PFSK-1 (cell line): ENCODE results near the gene INPP5A.

Source experiments
- FOXP2 ChIP-seq: optimal IDR thresholded peaks from 2 replicates; pipeline ENCODE3; 2011; ENCODE audit warnings: borderline replicate concordance, control low read depth, inconsistent platforms; ENCODE audit not compliant: insufficient read depth; ENCODE audit errors: extremely low read length, extremely low read depth
- POLR2AphosphoS5 ChIP-seq: IDR thresholded peaks from 2 replicates; pipeline ENCODE4 v1.6.1; 2012; ENCODE audit warnings: low read depth, mild to moderate bottlenecking, control low read depth, low read length, moderate library complexity
- SIN3A ChIP-seq: IDR thresholded peaks from 2 replicates; pipeline ENCODE4 v1.6.1; 2012; ENCODE audit warnings: mild to moderate bottlenecking, low read length, moderate library complexity, borderline replicate concordance; ENCODE audit not compliant: insufficient read depth
- TF ChIP-seq, protein P1 (sequence below), 2 experiments: IDR thresholded peaks; 2 replicates each; pipeline versions ENCODE4 v1.6.1 to v1.8.0; 2011 to 2012; ENCODE audit warnings: low read depth in 2 of 2, low read length in 2 of 2, control low read depth in 1 of 2, inconsistent platforms in 1 of 2, mild to moderate bottlenecking in 1 of 2, moderate library complexity in 1 of 2; ENCODE audit not compliant: insufficient read depth in 1 of 2

GRCh38 chr10:132715776-132716680 is 178.4 kb downstream of the INPP5A start:
- no peak for TF ChIP-seq SIN3A
- TF ChIP-seq, protein P1, sequence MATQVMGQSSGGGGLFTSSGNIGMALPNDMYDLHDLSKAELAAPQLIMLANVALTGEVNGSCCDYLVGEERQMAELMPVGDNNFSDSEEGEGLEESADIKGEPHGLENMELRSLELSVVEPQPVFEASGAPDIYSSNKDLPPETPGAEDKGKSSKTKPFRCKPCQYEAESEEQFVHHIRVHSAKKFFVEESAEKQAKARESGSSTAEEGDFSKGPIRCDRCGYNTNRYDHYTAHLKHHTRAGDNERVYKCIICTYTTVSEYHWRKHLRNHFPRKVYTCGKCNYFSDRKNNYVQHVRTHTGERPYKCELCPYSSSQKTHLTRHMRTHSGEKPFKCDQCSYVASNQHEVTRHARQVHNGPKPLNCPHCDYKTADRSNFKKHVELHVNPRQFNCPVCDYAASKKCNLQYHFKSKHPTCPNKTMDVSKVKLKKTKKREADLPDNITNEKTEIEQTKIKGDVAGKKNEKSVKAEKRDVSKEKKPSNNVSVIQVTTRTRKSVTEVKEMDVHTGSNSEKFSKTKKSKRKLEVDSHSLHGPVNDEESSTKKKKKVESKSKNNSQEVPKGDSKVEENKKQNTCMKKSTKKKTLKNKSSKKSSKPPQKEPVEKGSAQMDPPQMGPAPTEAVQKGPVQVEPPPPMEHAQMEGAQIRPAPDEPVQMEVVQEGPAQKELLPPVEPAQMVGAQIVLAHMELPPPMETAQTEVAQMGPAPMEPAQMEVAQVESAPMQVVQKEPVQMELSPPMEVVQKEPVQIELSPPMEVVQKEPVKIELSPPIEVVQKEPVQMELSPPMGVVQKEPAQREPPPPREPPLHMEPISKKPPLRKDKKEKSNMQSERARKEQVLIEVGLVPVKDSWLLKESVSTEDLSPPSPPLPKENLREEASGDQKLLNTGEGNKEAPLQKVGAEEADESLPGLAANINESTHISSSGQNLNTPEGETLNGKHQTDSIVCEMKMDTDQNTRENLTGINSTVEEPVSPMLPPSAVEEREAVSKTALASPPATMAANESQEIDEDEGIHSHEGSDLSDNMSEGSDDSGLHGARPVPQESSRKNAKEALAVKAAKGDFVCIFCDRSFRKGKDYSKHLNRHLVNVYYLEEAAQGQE (IDR thresholded peaks at IDR 0.05; ENCODE audit: insufficient read depth in 1 of 2, low read depth in 2 of 2, low read length in 2 of 2): no peak
- no peak for TF ChIP-seq POLR2AphosphoS5
- no peak for TF ChIP-seq FOXP2
